Muscle of arm (tissue), 12 donors: Measurements from ENCODE around the gene PDSS2. TPM values are rescaled to one million over a fixed set of nuclear protein-coding genes. Genes with fewer than 3 reads are reported as not detected.
"Not testable (repeated sequence)": the region's sequence is repeated elsewhere in the genome, so short reads cannot be mapped to it uniquely, and the experiment has no call there.

Experiments
- DNase-seq: peaks from one replicate; pipeline ENCODE4 v3.0.0-alpha.2; 2013
- polyA plus RNA-seq, 12 donors: library from polyadenylated mRNA; unstranded; fragments of 120-200 nt; gene quantifications; one replicate each; pipeline ENCODE4 v1.2.1, GENCODE V29; 2013; ENCODE audit not compliant: insufficient read length in 12 of 12

Gene PDSS2
- polyA plus RNA-seq, 12 donors: 7.6 to 10.9 (median 8.8) TPM; not detected in 1

- DNase-seq: no peak
Observed at GRCh38 chr6:107479089-107479690, 19.8 kb upstream of the PDSS2 start.

DNA sequence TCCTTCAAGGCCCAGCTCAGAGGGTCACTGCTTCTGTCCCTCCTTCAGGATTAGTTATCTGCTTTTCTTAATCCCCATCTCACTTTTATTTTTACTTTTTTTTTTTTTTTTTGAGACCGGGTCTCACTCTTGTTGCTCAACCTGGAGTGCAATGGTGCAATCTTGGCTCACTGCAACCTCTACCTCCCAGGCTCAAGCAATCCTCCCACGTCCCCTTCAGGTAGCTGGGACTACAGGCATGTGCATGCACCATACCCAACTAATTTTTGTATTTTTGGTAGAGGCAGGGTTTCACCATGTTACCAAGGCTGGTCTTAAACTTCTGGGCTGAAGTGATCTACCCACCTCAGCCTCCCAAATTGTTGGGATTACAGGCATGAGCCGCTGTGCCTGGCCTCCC, 16.5 kb upstream of the PDSS2 start:
- DNase-seq: not testable (repeated sequence)

DNA sequence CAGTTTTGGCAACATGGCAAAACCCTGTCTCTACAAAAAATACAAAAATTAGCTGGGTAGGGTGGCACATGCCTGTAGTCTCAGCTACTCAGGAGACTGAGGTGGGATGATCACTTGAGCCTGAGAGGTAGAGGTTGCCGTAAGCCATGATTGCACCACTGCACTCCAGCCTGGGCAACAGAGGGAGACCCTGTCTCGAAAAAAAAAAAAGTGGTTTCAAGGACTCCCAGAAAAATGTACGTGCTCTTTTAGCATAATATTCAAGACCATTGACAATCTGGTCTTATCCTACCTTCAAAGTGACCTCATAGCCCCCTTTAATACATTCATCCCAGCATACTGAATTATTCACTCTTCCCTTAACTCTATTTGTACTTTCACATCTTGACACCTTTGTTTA, 16.0 kb upstream of the PDSS2 start:
- DNase-seq: not testable (repeated sequence)

- DNase-seq: no peak
Observed at GRCh38 chr6:107473660-107474059, 14.3 kb upstream of the PDSS2 start.

- DNase-seq: no peak
Observed at GRCh38 chr6:107470364-107470763, 11.0 kb upstream of the PDSS2 start.

DNA sequence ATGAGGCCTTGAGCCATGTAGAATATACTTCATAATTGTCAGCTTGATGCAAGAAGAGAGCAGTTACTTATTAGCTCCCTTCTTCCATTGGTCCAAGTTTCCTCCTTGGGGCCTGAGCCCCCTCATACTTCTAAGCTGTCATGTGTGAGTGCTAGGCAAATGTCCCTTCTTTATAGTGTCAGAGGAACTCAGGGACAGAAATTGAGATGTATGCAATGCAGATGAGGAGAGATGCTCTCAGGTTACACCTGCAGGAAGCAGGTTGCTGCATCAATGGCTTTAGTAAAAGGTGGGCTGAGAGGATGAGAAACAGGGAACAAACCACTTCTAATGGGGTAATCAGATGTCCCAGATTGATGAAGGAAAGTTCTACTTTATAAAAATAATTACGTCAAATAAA, 6.7 kb upstream of the PDSS2 start:
- no peak for DNase-seq

GRCh38 chr6:107460083-107460631, 793 bp upstream of the PDSS2 start:
- no peak for DNase-seq

GRCh38 chr6:107458672-107459282, 587 bp downstream of the PDSS2 start:
- DNase-seq: peak; percentile 28

- no peak for DNase-seq
Observed at GRCh38 chr6:107448776-107449175, 10.6 kb downstream of the PDSS2 start.

- DNase-seq: no peak
Observed at GRCh38 chr6:107447663-107448216, 11.6 kb downstream of the PDSS2 start.

DNA sequence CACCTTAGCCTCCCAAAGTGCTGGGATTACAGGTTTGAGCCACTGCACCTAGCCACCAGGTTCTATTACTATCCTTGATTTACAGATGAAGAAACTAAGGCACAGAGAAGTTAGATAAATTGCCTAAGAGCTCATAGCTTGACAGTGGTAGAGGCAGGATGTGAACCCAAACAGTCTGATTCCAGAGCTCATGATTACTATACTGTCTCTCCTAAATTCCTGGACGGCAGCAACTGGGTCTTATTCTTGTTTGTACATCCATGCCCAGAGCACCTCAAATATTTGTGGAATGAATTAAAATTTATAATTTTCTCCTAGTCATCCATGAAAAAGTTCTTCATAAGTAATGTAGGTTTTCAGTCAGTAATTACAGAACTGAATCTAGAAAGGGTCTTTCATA, 15.1 kb downstream of the PDSS2 start:
- DNase-seq: no peak

DNA sequence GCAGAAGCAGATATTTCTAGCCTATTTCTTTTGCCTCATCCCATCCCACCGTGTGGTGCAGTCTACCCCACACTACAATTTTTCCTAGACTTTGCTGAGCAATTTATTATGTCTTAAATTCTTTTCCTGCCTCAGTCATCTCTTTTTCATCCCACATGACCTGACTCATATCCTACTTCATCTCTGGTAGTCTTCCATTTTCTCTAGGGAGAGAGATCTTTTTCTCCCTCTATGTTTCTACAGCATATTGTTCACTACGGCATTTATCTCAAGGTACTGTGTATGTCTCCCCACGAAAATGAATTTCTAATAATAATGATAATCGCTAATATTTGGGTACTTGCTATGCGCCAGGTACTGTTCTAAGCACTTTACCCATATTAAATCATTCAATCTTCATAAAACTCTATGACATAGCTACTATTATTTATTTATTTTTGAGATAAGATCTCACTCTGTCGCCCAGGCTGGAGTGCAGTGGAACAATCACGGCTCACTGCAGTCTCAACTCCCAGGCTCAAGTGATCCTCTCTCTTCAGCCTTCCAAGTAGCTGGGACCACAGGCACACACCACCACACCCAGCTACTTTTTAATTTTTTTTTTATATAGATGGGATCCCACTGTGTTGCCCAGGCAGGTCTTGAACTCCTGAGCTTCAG, 15.6 kb downstream of the PDSS2 start:
- no peak for DNase-seq

DNA sequence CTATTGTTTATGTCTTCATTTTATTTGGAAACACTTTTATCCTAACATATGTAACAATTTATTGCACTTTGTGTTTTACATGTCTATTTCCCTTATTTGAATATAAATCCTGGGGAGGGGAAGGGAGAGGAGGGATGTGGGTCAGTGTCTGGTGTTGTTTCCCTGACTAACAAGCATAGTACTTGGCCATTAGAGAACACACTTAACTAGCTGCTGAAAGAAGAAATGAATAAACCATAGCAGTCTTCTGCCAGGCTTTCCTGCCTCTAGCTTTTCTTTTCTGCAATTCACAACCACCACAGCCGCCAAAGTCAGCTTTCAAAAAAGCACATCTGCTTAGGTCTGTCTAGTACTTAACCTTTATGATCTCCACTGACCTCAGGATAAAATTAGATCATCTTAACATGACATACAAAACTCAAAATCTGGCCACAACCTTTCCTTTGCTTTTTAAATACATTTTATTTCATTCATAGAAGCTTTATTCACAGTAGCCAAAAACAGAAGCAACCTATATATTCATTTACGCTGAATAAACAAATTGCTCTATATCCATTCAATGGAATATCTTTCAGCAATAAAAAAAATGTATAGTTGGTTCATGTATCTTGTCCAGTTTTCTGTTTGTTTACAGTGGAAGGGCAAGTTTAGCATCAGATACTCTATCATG, 16.3 kb downstream of the PDSS2 start:
- DNase-seq: no peak

- no peak for DNase-seq
Observed at GRCh38 chr6:107441682-107442081, 17.7 kb downstream of the PDSS2 start.

DNA sequence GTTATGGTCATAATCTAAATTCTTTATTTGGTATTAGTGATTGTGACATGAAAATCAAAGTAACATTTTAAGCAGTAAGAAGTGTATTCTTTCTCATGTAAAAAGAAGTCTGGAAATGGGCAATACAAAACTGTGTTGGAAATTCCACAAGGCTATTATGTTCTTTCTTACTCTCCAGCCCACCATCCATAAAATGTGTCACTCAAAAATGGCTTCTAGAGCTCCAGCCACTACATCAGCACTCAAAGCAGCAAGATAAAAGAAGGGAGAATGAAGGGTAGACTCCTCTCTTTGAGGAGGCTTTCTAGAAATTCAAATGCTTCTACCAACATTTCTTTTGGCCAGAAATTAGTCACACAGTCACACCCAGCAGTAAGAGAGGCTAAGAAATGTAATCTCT, 18.4 kb downstream of the PDSS2 start:
- DNase-seq: no peak

- no peak for DNase-seq
Observed at GRCh38 chr6:107439406-107439805, 20.0 kb downstream of the PDSS2 start.

DNA sequence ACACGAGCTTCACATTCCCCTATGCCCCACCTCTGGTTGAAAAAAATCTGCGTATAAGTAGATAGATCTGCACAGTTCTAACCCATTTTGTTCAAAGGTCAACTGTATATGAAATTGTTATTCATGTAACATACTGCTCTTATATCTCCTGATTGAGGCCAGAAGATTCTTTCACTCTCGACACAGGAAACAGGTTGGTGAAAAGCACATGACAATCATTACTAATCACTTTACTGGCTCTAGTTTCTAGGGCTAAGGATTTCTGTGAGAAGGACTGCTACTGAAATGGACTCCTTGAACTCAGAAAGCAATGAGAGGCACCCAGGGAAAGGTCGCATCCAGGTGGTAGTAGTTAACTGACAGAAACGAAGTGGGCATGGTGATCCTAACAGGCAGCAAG, 21.7 kb downstream of the PDSS2 start:
- DNase-seq: no peak

- no peak for DNase-seq
Observed at GRCh38 chr6:107436881-107437280, 22.5 kb downstream of the PDSS2 start.

DNA sequence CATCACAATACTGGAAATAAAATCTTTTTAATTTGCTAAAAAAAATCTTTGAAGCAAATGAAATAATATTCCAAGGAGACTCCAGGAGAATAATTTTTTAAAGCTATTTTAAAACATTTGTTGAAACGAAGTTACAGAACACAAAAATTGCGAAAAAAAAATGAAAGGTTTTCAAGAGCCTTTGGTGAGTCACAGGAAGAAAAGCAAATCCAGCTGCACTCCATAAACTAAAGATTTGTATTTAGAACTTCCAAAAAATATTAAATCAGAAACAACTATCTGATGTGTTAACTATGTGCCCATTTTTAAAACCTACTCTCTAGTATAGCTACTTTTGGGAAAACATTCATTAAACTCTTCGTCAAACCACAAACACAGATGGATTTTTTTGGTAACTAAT, 23.6 kb downstream of the PDSS2 start:
- no peak for DNase-seq

DNA sequence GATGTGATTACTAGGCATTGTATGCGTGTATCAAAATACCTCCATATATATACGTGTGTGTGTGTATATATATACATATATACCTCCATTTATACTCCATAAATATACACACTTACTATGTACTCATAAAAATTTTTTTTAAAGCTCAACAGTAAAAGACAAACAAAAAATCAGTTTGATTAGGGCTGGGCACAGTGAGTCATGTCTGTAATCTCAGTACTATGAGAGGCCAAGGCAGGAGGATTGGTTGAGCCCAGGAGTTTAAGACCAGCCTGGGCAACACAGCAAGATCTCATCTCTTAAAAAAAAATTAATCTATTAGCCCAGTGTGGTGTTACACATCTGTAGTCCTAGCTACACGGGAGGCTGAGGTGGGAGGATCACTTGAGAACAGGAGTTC, 24.6 kb downstream of the PDSS2 start:
- DNase-seq: no peak

DNA sequence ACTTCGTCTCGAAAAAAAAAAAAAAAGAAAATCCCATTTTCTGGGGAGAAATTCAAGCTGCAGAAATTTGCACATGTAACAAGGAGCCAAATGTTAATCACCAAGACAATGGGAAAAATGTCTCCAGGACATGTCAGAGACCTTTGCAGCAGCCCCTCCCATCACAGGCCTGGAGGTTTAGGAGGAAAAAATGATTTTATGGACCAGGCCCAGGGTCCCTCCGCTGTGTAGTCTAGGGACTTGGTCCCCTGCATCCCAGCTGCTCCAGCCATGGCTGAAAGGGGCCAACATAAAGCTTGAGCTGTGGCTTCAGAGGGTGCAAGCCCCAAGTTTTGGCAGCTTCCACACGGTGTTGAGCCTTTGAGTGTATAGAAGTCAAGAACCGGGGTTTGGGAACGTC, 33.4 kb downstream of the PDSS2 start:
- not testable (repeated sequence) for DNase-seq

DNA sequence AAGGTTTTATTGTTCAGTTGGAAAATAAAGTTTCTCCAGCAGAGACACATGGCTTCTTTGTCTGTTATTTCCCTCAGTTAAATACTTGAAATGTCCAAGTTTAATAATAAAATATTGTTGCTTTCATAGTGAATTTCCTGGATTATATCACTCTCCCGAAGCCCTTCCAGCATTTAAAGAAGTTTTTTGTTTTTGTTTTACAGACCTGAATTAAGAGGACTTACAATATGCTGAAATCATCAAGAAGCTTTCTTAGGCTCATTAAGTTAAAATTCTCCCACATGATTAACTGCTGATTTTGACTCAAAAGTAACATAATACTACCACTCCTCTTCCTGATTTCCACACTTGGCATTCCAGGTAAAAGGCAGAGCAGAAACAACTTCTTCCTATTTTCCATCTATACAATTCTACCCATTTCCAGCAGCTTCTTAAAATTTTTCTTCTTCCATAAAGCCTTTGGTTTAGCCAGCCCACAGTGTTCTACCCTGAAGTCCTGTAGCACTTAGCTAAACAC, 35.8 kb downstream of the PDSS2 start:
- DNase-seq: no peak
